Large intestine (tissue), 3 donors: Measurements from ENCODE around the gene TMEM218. TPM values are rescaled to one million over a fixed set of nuclear protein-coding genes. Genes with fewer than 3 reads are reported as not detected.
"Not testable (repeated sequence)": the region's sequence is repeated elsewhere in the genome, so short reads cannot be mapped to it uniquely, and the experiment has no call there.

ENCODE experiments used
- DNase-seq, 2 donors: peaks; one replicate each; pipeline versions ENCODE4 v3.0.0 to v3.0.0-alpha.2; 2013
- H3K27ac ChIP-seq: one replicate; pipeline ENCODE4 v1.5.1; 2013; ENCODE audit warnings: low read length
- H3K27me3 ChIP-seq: 2 replicates; pipeline ENCODE4 v1.6.1; 2013; ENCODE audit warnings: low read length; ENCODE audit not compliant: control insufficient read depth, insufficient read depth
- H3K36me3 ChIP-seq: 2 replicates; pipeline ENCODE4 v1.6.1; 2013; ENCODE audit warnings: low read length; ENCODE audit not compliant: control insufficient read depth, insufficient read depth
- H3K4me1 ChIP-seq: one replicate; pipeline ENCODE4 v1.6.1; 2013; ENCODE audit warnings: low read length; ENCODE audit not compliant: control insufficient read depth, insufficient read depth
- H3K4me3 ChIP-seq: one replicate; pipeline ENCODE4 v1.5.1; 2013; ENCODE audit warnings: low read length
- H3K9me3 ChIP-seq: one replicate; pipeline ENCODE4 v1.6.1; 2013; ENCODE audit warnings: mild to moderate bottlenecking, low read depth, low read length, moderate library complexity; ENCODE audit not compliant: control insufficient read depth
- WGBS: methylation state at CpG from one replicate; pipeline ENCODE4 v1.1.5; 2013; ENCODE audit warnings: low lambda C conversion rate; ENCODE audit not compliant: insufficient coverage; 5-methylcytosine and 5-hydroxymethylcytosine counted together
- polyA plus RNA-seq: library from polyadenylated mRNA; unstranded; fragments of 120-200 nt; gene quantifications from one replicate; pipeline ENCODE4 v1.2.1, GENCODE V29; 2013

Gene TMEM218
- polyA plus RNA-seq, 1 donor, result 29.1 TPM

DNA sequence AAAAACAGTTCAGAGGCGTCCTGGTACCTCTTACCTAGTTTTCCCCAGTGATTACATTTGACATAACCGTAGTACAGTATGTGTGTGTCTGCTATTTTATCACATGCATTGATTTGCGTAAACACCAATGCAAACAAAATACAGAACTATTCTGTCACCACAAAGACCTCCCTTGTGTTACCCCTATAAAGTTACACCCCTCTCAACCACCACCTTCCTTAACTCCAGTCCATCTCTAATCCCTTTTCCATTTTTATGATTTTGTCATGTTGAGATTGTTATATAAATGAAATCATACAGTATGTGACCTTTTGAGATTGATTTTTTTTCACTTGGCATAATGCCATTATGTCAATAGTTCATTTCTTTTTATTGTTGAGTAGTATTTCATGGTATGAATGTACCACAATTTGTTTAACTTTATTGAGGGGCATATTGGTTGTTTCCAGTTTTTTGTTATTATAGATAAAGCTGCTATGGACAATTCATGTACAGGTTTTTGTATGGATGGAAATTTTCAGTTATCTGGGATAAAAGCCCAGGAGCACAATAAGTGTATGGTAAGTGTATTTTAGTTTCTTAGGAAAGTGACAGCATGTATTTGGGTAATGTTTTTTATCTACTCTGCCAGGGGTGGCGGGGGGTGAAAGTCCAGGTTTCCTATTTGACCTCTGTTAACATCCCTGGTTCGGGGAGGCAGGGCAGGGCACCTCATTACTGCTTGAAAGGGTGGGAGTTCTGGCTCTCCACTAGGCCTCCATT, 54.3 kb downstream of the TMEM218 start:
- peak in 1 of 2 donors; percentile 56 for DNase-seq
- Histone ChIP-seq H3K4me3 (no peak overlapping the region), H3K27ac (peak overlapping the region; percentile 66), H3K9me3 (no peaks in the 10 kb centered on the region), H3K36me3 (no peaks in the 10 kb centered on the region), H3K4me1 (peaks cover 18% of the 10 kb centered on the region), H3K27me3 (no peaks in the 10 kb centered on the region)
- no CpG with 5 or more reads among the region's 5 CpGs for WGBS

DNA sequence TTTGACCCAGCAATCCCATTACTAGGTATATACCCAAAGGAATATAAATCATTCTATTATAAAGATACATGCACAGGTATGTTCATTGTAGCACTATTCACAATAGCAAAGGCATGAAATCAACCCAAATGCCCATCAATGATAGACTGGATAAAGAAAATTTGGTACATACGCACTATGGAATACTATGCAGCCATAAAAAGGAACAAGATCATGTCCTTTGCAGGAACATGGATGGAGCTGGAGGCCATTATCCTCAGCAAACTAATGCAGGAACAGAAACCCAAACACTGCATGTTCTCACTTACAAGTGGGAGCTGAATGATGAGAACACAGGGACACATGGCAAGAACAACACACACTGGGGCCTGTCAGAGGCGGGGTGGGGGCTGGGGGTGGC, 55.3 kb downstream of the TMEM218 start:
- H3K27ac ChIP-seq, H3K27me3 ChIP-seq, DNase-seq, H3K4me1 ChIP-seq, H3K9me3 ChIP-seq, H3K4me3 ChIP-seq, H3K36me3 ChIP-seq: not testable (repeated sequence)
- WGBS, result no CpG with 5 or more reads among the region's 2 CpGs

DNA sequence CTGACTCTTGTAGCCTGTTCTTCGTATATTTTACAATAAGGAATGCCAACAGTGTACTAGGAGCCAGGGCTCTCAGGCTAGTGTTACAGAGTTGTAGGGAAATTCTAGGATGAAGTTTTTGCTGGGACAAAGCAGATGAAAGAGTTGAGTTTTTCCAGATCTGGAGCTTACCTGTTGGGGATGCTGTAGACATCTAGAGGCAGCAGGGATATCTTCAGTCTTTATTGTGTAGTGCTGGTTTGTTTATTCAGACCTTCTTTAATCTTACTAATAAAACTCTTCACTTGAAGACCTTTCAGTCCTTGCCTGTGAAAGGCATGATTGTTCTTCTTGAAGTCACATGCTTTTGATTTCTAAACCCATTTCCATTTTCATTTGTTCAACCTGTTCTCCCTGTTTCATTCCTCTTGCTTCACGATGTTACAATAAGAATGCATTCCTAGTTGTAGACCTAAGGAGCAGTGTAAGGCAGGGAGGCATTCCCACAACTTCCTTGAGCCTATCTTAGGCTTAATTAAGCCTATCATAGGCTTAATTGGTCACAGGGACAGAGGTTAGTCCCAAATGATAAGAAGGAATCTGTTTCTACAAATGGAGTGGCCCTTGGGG, 56.2 kb downstream of the TMEM218 start:
- Histone ChIP-seq H3K4me1 (peaks cover 10% of the 10 kb centered on the region), H3K27me3 (no peaks in the 10 kb centered on the region), H3K9me3 (no peaks in the 10 kb centered on the region), H3K36me3 (no peaks in the 10 kb centered on the region), H3K4me3 (no peak overlapping the region), H3K27ac (no peak overlapping the region)
- peak in 1 of 2 donors; percentile 79 for DNase-seq
- WGBS, result no CpG with 5 or more reads among the region's 2 CpGs

DNA sequence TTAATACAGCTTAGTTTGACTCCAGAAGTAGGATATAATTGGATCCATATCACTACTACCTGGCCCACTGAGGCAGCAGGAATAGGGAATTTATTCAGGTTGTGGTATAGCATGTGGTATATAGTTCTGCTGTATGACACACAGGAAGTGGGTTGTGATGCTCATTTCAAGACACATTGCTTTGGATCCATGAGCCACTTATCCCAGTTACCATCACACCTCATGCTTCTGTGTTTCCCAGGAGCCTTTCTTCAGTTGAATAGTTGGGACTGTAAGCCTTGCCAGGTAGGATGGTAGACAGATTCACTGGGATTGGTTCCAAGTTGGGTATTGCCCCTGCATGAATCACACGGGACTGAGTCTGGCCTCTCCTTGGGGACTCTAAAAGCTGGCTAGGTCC, 58.3 kb downstream of the TMEM218 start:
- H3K4me1 ChIP-seq, result peaks cover 15% of the 10 kb centered on the region
- H3K9me3 ChIP-seq, result no peaks in the 10 kb centered on the region
- no peak overlapping the region for H3K4me3 ChIP-seq
- H3K27me3 ChIP-seq, result no peaks in the 10 kb centered on the region
- H3K27ac ChIP-seq, result no peak overlapping the region
- no peak for DNase-seq
- WGBS, result no CpG with 5 or more reads among the region's 1 CpG
- H3K36me3 ChIP-seq, result no peaks in the 10 kb centered on the region

DNA sequence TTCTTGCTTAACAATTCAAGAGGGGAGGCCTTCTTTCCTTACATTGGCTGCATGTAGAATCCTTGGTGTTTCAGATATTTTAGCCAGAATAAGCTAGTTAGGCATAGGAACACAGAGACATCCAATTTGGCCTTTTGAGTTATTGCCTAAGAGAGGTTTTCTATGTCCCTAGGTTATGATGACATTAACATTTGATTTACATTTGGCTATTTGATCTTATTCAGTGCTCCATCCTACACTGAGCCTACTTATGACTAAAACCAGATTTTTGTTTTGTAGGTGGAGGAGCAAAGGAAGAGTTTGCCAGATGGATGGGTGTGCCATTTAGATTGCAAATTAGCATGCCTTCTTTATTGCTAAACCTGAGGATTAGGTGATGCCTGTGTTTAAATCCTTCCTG, 59.4 kb downstream of the TMEM218 start:
- no peaks in the 10 kb centered on the region for H3K9me3 ChIP-seq
- no peak overlapping the region for H3K27ac ChIP-seq
- peaks cover 9% of the 10 kb centered on the region for H3K4me1 ChIP-seq
- no peak overlapping the region for H3K4me3 ChIP-seq
- H3K36me3 ChIP-seq, result no peaks in the 10 kb centered on the region
- H3K27me3 ChIP-seq, result no peaks in the 10 kb centered on the region
- DNase-seq, result no peak

DNA sequence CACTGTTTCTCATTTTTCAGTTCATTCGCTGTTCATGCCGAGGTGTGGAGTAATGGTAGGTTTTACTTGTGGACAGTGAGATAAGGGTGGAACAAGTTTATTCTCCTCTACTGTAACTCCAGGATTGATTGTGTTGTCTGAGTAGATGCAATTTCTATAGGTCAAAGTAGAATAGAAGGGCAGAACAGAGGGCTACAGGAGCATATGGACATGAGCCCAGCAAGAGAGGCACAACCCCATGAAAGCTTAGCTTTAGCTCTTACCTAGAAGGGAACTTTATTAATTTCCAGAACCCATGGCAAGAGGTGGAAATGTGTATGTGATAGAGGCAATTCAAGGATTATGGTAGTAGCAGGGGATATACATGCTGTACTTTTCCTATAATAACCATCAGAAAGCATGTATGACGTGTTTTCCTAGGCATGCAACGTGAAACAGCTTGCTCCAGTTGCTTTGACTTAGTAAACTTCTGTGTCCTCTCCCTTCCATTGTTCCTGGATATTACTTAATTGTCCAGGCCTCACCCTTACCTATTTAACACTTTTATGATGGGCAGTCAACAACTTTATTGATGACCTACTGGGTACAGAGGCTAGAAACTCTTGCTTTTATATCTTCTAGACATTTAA, 62.1 kb downstream of the TMEM218 start:
- peak overlapping the region; percentile 50 for H3K27ac ChIP-seq
- no CpG with 5 or more reads among the region's 4 CpGs for WGBS

More for the DNA sequence above, 62.1 kb downstream of the TMEM218 start:
- peaks cover 9% of the 10 kb centered on the region for H3K4me1 ChIP-seq
- no peaks in the 10 kb centered on the region for H3K9me3 ChIP-seq
- no peak overlapping the region for H3K4me3 ChIP-seq
- H3K27me3 ChIP-seq, result no peaks in the 10 kb centered on the region
- H3K36me3 ChIP-seq, result no peaks in the 10 kb centered on the region
- DNase-seq, result peak in 1 of 2 donors; percentile 66

Other genes starting within 250 kb of the TMEM218 start
- 17.3 TPM for gene ROBO3, start 246.2 kb downstream of the TMEM218 start, polyA plus RNA-seq
- 5.1 TPM for gene ROBO4, start 213.8 kb downstream of the TMEM218 start, polyA plus RNA-seq
- gene HEPN1, start 192.4 kb downstream of the TMEM218 start, polyA plus RNA-seq, result not detected
- 0.04 TPM for gene HEPACAM, start 175.6 kb downstream of the TMEM218 start, polyA plus RNA-seq
- 2.5 TPM for gene CCDC15, start 157.4 kb downstream of the TMEM218 start, polyA plus RNA-seq
- gene SLC37A2, start 48.3 kb downstream of the TMEM218 start, polyA plus RNA-seq, result 91.1 TPM
- gene PKNOX2, start 53.1 kb upstream of the TMEM218 start, polyA plus RNA-seq, result 3.6 TPM